Left ventricle myocardium inferior (tissue), 1 donor: Measurements from ENCODE around the gene TOM1. TPM values are rescaled to one million over a fixed set of nuclear protein-coding genes. Genes with fewer than 3 reads are reported as not detected.

Experiments
- DNase-seq: peaks from one replicate; pipeline ENCODE4 v3.0.0-alpha.2; 2020
- H3K27ac ChIP-seq: fragments of 200-600 bp; replicated peaks from 2 replicates; pipeline ENCODE4 v1.8.0; 2021
- H3K27me3 ChIP-seq: fragments of 200-600 bp; 2 replicates; pipeline ENCODE4 v1.8.0; 2021; ENCODE audit warnings: low read depth
- H3K36me3 ChIP-seq: fragments of 200-600 bp; 2 replicates; pipeline ENCODE4 v1.8.0; 2021
- H3K4me1 ChIP-seq: fragments of 200-600 bp; 2 replicates; pipeline ENCODE4 v1.8.0; 2021
- H3K4me3 ChIP-seq: fragments of 200-600 bp; 2 replicates; pipeline ENCODE4 v1.8.0; 2021; ENCODE audit warnings: mild to moderate bottlenecking, moderate library complexity
- H3K9me3 ChIP-seq: fragments of 200-600 bp; replicated peaks from 2 replicates; pipeline ENCODE4 v1.8.0; 2021
- intact Hi-C: fragments of 100-400 bp; cut with micrococcal nuclease; formaldehyde crosslinking; loops from one replicate; pipeline ENCODE4 v1.11.0; 2022
- total RNA-seq: library from RNA; stranded (reverse); fragmentation: NEBNext Ultra II Directional; extraction: Animal tissue kit (Norgen Biotek cat#: 25700); gene quantifications from one replicate; pipeline ENCODE4 v1.2.1, GENCODE V29; 2021
- TF ChIP-seq, protein P1 (sequence below): fragments of 200-600 bp; IDR thresholded peaks from 2 replicates; pipeline ENCODE4 v1.8.0; 2021; ENCODE audit warnings: antibody characterized with exemption, mild to moderate bottlenecking, borderline replicate concordance
- donor health status: DM: no; HTN: yes; CAD: no; lungs with severe emphysema.

Gene TOM1
- total RNA-seq, 1 donor from 2014 or later, result 68.0 TPM

DNA sequence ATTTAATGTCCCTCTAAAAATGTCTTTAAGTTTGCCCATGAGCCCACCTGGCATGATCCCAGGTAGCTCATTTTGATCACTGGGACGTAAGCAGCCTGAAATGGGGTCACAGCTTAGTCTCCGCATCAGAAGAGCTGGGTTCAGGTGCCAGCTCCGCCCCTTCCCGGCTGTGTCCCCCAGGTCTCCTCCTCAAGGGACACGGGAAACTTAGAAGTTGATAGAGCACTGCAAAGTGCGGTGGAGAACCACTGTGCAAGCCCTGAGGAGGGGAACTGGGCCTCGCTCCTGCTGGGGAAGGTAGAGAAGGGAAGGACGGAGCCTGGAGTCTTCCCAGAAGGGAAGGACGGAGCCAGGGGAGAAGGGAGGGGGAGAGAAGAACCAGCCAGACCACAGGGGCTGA lies 7.7 kb downstream of the TOM1 start:
- Histone ChIP-seq H3K4me3 (no peak overlapping the region), H3K27ac (peak overlapping the region; percentile 94), H3K9me3 (no peaks in the 10 kb centered on the region)

DNA sequence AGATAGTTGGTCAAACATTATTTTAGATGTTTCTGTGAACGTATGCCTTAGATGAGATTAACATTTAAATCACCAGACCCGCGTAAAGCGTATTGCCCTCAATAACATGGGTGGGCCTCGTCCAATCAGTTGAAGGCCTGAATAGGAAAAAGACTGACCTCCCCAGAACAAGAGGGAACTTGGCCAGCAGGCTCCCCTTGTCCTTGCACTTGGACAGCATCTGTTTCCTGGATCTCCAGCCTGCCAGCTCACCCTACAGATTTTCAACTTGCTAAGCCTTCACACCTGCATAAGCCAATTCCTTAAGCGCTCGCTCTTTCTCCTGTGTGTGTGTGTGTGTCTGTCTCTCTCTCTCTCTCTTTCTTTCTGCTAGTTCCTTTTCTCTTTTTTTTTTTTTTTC lies 8.2 kb downstream of the TOM1 start:
- H3K4me1 ChIP-seq, result peaks cover 92% of the 10 kb centered on the region
- DNase-seq, result no peak
- H3K27ac ChIP-seq, result peak overlapping the region; percentile 94
- no peak overlapping the region for H3K4me3 ChIP-seq
- intact Hi-C loops, result no loop called here
- H3K36me3 ChIP-seq, result no peaks in the 10 kb centered on the region
- TF ChIP-seq, protein P1, sequence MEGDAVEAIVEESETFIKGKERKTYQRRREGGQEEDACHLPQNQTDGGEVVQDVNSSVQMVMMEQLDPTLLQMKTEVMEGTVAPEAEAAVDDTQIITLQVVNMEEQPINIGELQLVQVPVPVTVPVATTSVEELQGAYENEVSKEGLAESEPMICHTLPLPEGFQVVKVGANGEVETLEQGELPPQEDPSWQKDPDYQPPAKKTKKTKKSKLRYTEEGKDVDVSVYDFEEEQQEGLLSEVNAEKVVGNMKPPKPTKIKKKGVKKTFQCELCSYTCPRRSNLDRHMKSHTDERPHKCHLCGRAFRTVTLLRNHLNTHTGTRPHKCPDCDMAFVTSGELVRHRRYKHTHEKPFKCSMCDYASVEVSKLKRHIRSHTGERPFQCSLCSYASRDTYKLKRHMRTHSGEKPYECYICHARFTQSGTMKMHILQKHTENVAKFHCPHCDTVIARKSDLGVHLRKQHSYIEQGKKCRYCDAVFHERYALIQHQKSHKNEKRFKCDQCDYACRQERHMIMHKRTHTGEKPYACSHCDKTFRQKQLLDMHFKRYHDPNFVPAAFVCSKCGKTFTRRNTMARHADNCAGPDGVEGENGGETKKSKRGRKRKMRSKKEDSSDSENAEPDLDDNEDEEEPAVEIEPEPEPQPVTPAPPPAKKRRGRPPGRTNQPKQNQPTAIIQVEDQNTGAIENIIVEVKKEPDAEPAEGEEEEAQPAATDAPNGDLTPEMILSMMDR, result no peak
- no peaks in the 10 kb centered on the region for H3K9me3 ChIP-seq
- H3K27me3 ChIP-seq, result no peaks in the 10 kb centered on the region

More for the DNA sequence above, 7.7 kb downstream of the TOM1 start:
- no peak for DNase-seq
- peaks cover 87% of the 10 kb centered on the region for H3K4me1 ChIP-seq
- intact Hi-C loops, result no loop called here
- TF ChIP-seq, protein P1, result no peak
- no peaks in the 10 kb centered on the region for H3K36me3 ChIP-seq
- H3K27me3 ChIP-seq, result no peaks in the 10 kb centered on the region

DNA sequence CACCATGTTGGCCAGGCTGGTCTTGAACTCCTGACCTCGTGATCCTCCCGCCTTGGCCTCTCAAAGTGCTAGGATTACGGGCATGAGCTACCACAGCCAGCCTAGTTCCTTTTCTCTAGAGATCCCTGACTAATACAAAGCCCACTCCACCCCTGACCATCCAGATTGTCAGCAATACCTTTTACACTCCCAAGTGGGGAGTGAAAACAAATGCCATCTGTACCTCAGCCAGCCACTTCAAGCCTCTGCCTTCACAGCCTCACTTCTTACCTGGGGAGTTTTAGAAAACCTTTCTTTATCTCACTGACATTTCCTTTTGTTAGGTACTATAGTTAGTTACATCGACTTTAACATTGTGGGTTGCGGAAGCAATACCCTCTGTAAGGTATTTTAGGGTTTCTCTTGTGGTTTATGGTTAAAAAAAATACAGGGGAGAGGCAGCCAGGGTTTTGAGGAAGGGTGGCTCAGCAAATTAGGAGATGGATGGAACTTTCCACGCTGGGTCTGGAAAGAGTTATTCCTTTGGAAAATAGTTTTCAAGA lies 8.9 kb downstream of the TOM1 start:
- Histone ChIP-seq H3K4me1 (peaks cover 99% of the 10 kb centered on the region), H3K27ac (peak overlapping the region; percentile 94), H3K27me3 (no peaks in the 10 kb centered on the region), H3K36me3 (no peaks in the 10 kb centered on the region), H3K4me3 (no peak overlapping the region), H3K9me3 (no peaks in the 10 kb centered on the region)
- intact Hi-C loops, result no loop called here
- TF ChIP-seq, protein P1, result no peak
- no peak for DNase-seq

DNA sequence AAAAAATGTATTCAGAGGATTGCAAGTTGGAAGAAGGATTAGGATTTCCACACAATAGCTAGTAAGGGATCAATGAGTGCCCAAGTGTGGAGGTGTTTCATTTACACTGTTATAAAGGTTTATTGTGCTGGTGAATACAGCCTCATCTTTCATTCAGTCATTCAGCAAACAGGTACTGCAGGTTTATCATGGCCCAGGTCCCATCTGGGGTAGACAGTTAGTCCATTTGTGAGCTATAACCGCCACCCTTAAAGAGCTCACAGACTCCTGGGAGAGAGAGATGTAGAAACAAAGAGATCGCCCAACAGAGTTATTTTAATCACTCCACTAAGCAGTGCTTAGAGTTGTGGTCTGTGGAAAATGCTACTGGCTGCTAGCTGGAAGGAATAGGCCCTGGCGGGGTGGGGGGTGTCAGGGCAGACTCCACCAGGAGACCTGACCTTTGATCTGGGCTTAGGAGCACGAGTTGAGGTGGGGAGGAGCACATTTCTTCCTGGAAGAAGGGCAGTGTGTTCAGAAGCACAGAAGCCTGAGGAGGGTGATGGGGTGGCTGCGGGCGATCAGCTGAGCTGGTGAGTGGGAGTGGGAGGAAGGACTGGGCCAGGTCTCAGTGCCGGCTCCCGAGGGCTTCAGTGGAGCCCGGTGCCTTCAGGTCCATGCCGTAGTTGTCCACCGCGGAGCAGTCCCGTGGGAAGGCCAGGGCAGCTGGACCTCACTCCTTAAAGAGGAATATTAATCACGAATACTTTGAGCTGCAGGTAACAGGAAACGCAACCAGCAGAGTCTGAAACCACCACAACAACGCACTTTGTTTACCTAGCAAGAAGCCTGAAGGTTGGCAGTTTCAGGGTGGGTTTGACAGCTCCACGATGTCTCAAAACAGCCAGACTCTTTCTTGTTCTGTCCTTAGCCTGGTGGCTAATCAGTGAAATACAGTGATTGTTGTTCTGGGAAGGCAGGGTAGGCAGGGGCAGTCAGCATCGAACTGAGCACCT lies 11.2 kb downstream of the TOM1 start:
- no peak for DNase-seq
- intact Hi-C loops, result no loop called here
- Histone ChIP-seq H3K27me3 (no peaks in the 10 kb centered on the region), H3K4me1 (peaks cover 97% of the 10 kb centered on the region), H3K4me3 (no peak overlapping the region), H3K27ac (peak overlapping the region; percentile 94), H3K36me3 (no peaks in the 10 kb centered on the region), H3K9me3 (no peaks in the 10 kb centered on the region)
- TF ChIP-seq, protein P1, result no peak

DNA sequence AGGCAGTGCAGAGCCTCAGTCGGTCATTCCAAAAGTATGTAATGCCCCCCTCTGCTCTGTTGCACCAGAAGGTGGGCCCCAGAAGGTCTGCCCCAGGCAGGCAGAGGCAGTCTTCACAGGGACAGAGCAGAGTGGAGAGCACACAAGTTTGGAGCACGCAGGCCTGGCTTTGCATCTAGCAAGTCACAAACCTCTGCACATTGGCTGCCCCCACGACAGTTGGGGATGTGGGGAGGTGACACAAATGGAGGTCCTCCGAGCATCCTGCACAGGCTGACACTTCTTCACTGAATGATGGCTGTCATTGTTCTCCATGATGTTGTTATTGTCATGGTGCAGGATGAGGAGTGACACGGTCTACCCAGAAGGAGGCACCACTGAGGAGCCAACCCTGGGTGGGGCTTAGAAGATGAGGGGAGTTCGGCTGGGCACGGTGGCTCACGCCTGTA lies 11.9 kb downstream of the TOM1 start:
- intact Hi-C loops, result no loop called here
- TF ChIP-seq, protein P1, result no peak
- H3K27ac ChIP-seq, result peak overlapping the region; percentile 94
- H3K9me3 ChIP-seq, result no peaks in the 10 kb centered on the region
- H3K36me3 ChIP-seq, result no peaks in the 10 kb centered on the region
- DNase-seq, result no peak
- H3K27me3 ChIP-seq, result no peaks in the 10 kb centered on the region
- no peak overlapping the region for H3K4me3 ChIP-seq
- H3K4me1 ChIP-seq, result peaks cover 95% of the 10 kb centered on the region
